KBM-7 (cell line): Measurements from ENCODE around the gene FAM118B.
"Not testable (repeated sequence)": the region's sequence is repeated elsewhere in the genome, so short reads cannot be mapped to it uniquely, and the experiment has no call there.

Experiments used
- DNase-seq: peaks from one replicate; pipeline ENCODE4 v3.0.0-alpha.2; 2015
- in situ Hi-C: fragments of 300-500 bp; cut with MboI; formaldehyde crosslinking; loops from 2 replicates; pipeline ENCODE4 v1.14.3; 2020; ENCODE audit warnings: low sequenced_read_pairs, low pct_unique_long_range_greater_than_20kb, mixed read lengths

The FAM118B gene

DNA sequence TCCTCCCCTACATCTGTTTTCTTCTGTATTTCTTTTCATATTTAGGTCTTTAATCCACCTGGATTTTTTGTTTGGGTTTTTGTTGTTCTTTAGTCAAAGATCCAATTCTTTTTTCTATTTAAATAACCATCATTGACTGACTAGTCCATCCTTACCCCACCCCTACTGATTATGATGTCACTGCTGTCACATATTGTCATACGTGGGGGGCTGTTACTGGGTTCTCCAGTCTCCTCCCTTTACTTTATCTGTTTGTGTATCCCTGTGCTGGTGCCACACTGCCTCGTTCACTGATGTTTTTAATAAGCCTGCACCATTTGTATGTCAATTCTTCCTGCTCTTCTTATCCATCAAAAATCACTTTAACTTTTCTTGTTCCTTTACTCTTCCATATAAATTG lies 85.4 kb downstream of the FAM118B start:
- no peak for DNase-seq
- in situ Hi-C loops, result no loop called here

DNA sequence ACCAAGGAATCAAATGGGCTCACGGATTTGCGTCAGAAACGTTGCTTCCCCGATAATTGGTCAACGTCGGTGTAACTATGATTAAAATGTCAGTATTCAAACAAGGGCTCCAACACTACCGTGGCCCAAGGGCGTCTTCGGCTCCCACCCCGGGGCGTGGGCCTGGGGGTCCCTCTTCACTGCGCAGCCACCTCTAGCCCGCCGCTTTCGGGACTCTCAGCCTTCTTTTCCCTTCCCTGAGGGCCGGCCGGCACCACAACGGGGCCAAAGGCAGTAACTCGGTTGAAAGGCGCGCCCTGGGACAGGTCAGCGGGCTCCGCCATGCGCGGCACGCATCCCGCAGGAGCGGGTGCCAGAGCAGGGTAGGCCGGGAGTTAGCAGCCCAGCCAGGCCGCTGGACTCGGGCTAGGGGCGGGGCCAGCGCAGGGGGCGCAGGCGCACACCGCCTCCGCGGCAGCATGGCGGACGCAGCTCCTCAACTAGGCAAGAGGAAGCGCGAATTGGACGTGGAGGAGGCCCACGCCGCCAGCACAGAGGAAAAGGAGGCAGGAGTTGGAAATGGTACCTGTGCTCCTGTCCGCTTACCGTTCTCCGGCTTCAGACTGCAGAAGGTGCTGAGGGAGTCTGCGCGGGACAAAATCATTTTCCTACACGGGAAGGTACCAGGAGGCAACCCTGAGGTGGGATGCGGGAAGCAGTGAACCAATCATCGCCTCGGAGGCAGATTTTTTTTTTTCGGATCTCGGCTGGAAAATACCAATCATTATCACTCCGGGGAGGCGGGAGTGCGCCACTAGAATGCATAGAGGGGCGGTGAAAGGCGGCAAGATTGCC lies 92.3 kb downstream of the FAM118B start, which contains the start of gene DCPS:
Gene DCPS (plus strand): TSS at position 438 of the 834 bp plus-strand sequence. CDS start 21 bp downstream, at position 459.
- in situ Hi-C loops, result no loop called here
- DNase-seq, result peak; percentile 95

DNA sequence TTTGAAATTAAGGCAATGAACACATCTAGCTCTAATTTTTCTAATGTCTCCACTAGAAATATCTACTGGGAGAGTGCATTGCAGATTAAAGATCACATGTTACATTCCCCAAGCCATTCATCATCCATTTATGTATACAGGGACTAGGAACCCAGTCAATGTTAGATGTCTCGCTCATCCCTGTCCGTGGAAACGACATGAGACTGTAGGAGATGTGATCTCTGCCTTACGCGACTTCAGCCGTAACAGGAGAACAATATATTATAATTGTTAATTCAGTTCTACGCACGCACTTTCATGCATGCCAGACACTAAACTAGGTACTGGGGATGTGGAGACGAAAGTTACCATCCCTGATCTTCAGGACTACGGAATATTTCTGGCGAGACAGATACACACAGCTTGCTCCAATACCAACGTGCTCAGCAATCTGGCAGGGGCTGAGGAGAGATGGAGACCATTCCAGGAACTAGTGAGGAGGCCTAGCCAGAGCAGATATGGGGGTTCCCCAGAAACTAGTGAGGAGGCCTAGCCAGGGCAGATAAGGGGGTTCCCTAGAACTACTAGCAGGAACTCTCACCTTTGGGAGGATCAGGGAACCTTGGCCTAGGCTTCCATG lies 93.0 kb downstream of the FAM118B start:
- in situ Hi-C loops, result no loop called here

DNA sequence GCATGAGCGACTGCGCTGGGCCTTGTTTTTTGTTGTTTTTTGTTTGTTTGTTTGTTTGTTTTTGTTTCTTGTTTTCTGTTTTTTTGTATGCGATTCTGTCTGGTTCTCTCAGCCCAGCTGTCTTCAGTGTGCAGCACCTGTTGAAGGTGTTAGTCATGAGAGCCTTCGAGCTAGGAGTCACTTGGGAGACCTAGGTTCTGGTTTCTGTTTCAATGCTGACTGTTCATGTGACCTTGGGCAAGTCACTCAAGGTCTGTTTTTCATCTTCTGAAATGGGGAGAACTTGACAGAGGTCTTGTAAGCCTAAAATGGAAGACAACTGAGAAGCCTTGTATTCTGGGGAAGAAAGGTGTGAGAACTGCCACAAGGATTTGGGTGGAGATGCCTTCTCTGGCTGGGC lies 94.1 kb downstream of the FAM118B start:
- in situ Hi-C loops, result no loop called here
- no peak for DNase-seq

More for the DNA sequence above, 93.0 kb downstream of the FAM118B start:
- no peak for DNase-seq

GRCh38 chr11:126307706-126308105 lies 96.1 kb downstream of the FAM118B start:
- peak; percentile 82 for DNase-seq

GRCh38 chr11:126308271-126308671 lies 96.7 kb downstream of the FAM118B start:
- in situ Hi-C loops, result no loop called here
- no peak for DNase-seq

More at GRCh38 chr11:126307706-126308105, 96.1 kb downstream of the FAM118B start:
- in situ Hi-C loops, result no loop called here

- in situ Hi-C loops, result not testable (repeated sequence)
Measured at GRCh38 chr11:126308771-126309170, 97.2 kb downstream of the FAM118B start.

GRCh38 chr11:126310200-126310991 lies 98.8 kb downstream of the FAM118B start:
- peak; percentile 90 for DNase-seq
- in situ Hi-C loops, result no loop called here

More at GRCh38 chr11:126308771-126309170, 97.2 kb downstream of the FAM118B start:
- DNase-seq, result not testable (repeated sequence)

GRCh38 chr11:126310992-126311310 lies 99.4 kb downstream of the FAM118B start:
- in situ Hi-C loops, result no loop called here
- DNase-seq, result no peak

GRCh38 chr11:126311401-126312291 lies 100.1 kb downstream of the FAM118B start:
- in situ Hi-C loops, result no loop called here
- peak; percentile 55 for DNase-seq
